Fibroblast of lung (primary cell): Measurements from ENCODE around the gene CNTNAP3.
"Not testable (repeated sequence)": the region's sequence is repeated elsewhere in the genome, so short reads cannot be mapped to it uniquely, and the experiment has no call there.

Experiments
- EZH2 ChIP-seq: IDR thresholded peaks from 2 replicates; pipeline ENCODE4 v1.5.1; 2012; ENCODE audit warnings: low read length, control low read depth, mild to moderate bottlenecking; ENCODE audit errors: missing control alignments
- TF ChIP-seq, protein P1 (sequence below), 2 donors: IDR thresholded peaks in 1 of 2; conservative IDR thresholded peaks in 1 of 2; 1 replicate in 1 of 2; 2 replicates in 1 of 2; pipeline ENCODE4 v1.5.1; 2011 to 2012; ENCODE audit warnings: low read length in 2 of 2, control low read depth in 1 of 2, inconsistent platforms in 1 of 2, low read depth in 1 of 2, mild to moderate bottlenecking in 1 of 2

DNA sequence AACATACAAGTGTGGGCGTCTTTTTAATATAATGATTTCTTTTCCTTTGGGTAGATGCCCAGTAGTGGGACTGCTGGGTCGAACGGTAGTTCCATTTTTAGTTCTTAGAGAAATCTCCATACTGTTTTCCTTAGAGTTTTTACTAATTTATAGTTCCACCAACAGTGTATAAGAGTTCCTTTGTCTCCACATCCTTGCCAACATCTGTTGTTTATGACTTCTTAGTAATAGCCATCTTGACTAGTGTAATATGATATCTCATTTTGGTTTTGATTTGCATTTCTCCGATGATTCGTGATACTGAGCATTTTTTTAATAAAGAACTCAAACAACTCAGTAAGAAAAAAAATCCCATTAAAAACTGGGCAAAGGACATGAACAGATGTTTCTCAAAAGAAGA lies 225.0 kb downstream of the CNTNAP3 start:
- TF ChIP-seq, protein P1, sequence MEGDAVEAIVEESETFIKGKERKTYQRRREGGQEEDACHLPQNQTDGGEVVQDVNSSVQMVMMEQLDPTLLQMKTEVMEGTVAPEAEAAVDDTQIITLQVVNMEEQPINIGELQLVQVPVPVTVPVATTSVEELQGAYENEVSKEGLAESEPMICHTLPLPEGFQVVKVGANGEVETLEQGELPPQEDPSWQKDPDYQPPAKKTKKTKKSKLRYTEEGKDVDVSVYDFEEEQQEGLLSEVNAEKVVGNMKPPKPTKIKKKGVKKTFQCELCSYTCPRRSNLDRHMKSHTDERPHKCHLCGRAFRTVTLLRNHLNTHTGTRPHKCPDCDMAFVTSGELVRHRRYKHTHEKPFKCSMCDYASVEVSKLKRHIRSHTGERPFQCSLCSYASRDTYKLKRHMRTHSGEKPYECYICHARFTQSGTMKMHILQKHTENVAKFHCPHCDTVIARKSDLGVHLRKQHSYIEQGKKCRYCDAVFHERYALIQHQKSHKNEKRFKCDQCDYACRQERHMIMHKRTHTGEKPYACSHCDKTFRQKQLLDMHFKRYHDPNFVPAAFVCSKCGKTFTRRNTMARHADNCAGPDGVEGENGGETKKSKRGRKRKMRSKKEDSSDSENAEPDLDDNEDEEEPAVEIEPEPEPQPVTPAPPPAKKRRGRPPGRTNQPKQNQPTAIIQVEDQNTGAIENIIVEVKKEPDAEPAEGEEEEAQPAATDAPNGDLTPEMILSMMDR (conservative IDR thresholded peaks at IDR 0.05 in 1 of 2, IDR thresholded peaks at IDR 0.05 in 1 of 2; ENCODE audit: low read depth in 1 of 2, low read length in 2 of 2): not testable (repeated sequence)
- not testable (repeated sequence) for TF ChIP-seq EZH2
